ENCODE results near the gene TMBIM6. TPM values are rescaled to one million over a fixed set of nuclear protein-coding genes. Genes with fewer than 3 reads are reported as not detected.

The TMBIM6 gene
- total RNA-seq, 2 donors from 2014 or later = 232 to 244 TPM

GRCh38 chr12:49744363-49744885 lies 3.1 kb downstream of the TMBIM6 start:
- no peaks in the 10 kb centered on the region for H3K9me3 ChIP-seq
- no peaks in the 10 kb centered on the region for H3K36me3 ChIP-seq
- H3K4me3 ChIP-seq = no peak overlapping the region
- H3K27ac ChIP-seq = no peak overlapping the region
- ATAC-seq (ENCODE audit: insufficient number of reproducible peaks, low FRiP score, low read depth) (no peak), DNase-seq (ENCODE audit: low spot score) (no peak)
- peaks cover 32 to 68% of the 10 kb centered on the region in 2 donors for H3K4me1 ChIP-seq (ENCODE audit: control insufficient read depth in 1 of 2, low read depth in 2 of 2)
- no peaks in the 10 kb centered on the region for H3K27me3 ChIP-seq (replicated peaks; ENCODE audit: insufficient read depth)
- TF ChIP-seq CTCF (IDR thresholded peaks at IDR 0.05) = no peak

GRCh38 chr12:49748306-49748705 lies 6.9 kb downstream of the TMBIM6 start:
- no peak for TF ChIP-seq CTCF (IDR thresholded peaks at IDR 0.05)
- peaks cover 39 to 95% of the 10 kb centered on the region in 2 donors for H3K4me1 ChIP-seq (ENCODE audit: control insufficient read depth in 1 of 2, low read depth in 2 of 2)
- peaks cover 7% of the 10 kb centered on the region for H3K36me3 ChIP-seq
- H3K27me3 ChIP-seq (replicated peaks; ENCODE audit: insufficient read depth) = no peaks in the 10 kb centered on the region
- ATAC-seq (ENCODE audit: insufficient number of reproducible peaks, low FRiP score, low read depth) = no peak
- no peak overlapping the region for H3K27ac ChIP-seq
- no peak for DNase-seq (ENCODE audit: low spot score)
- H3K9me3 ChIP-seq = no peaks in the 10 kb centered on the region
- no peak overlapping the region for H3K4me3 ChIP-seq

GRCh38 chr12:49748800-49749199 lies 7.4 kb downstream of the TMBIM6 start:
- peaks cover 34 to 93% of the 10 kb centered on the region in 2 donors for H3K4me1 ChIP-seq (ENCODE audit: control insufficient read depth in 1 of 2, low read depth in 2 of 2)

GRCh38 chr12:49750027-49750995 lies 9.0 kb downstream of the TMBIM6 start:
- Histone ChIP-seq H3K9me3 (no peaks in the 10 kb centered on the region), H3K4me1 (ENCODE audit: control insufficient read depth in 1 of 2, low read depth in 2 of 2) (peaks cover 31 to 82% of the 10 kb centered on the region in 2 donors), H3K27me3 (replicated peaks; ENCODE audit: insufficient read depth) (no peaks in the 10 kb centered on the region), H3K27ac (no peak overlapping the region), H3K4me3 (no peak overlapping the region), H3K36me3 (peaks cover 23% of the 10 kb centered on the region)
- ATAC-seq (ENCODE audit: insufficient number of reproducible peaks, low FRiP score, low read depth) = no peak
- DNase-seq (ENCODE audit: low spot score) = no peak
- TF ChIP-seq CTCF (IDR thresholded peaks at IDR 0.05) = no peak

More at GRCh38 chr12:49748800-49749199, 7.4 kb downstream of the TMBIM6 start:
- Histone ChIP-seq H3K9me3 (no peaks in the 10 kb centered on the region), H3K27ac (no peak overlapping the region), H3K27me3 (replicated peaks; ENCODE audit: insufficient read depth) (no peaks in the 10 kb centered on the region), H3K36me3 (peaks cover 11% of the 10 kb centered on the region), H3K4me3 (no peak overlapping the region)
- DNase-seq (ENCODE audit: low spot score) (no peak), ATAC-seq (ENCODE audit: insufficient number of reproducible peaks, low FRiP score, low read depth) (no peak)
- TF ChIP-seq CTCF (IDR thresholded peaks at IDR 0.05) = no peak

- no peak overlapping the region for H3K4me3 ChIP-seq
- H3K9me3 ChIP-seq = no peaks in the 10 kb centered on the region
- no peak for TF ChIP-seq CTCF (IDR thresholded peaks at IDR 0.05)
- no peaks in the 10 kb centered on the region for H3K27me3 ChIP-seq (replicated peaks; ENCODE audit: insufficient read depth)
- H3K4me1 ChIP-seq (ENCODE audit: control insufficient read depth in 1 of 2, low read depth in 2 of 2) = peaks cover 31 to 75% of the 10 kb centered on the region in 2 donors
- peaks cover 30% of the 10 kb centered on the region for H3K36me3 ChIP-seq
- no peak overlapping the region for H3K27ac ChIP-seq
- DNase-seq (ENCODE audit: low spot score) (no peak), ATAC-seq (ENCODE audit: insufficient number of reproducible peaks, low FRiP score, low read depth) (no peak)
Measured at GRCh38 chr12:49750996-49751393, 9.6 kb downstream of the TMBIM6 start.

Measured in thoracic aorta (tissue), 2 donors.